Right hindlimb (tissue), 1 donor: ENCODE data around the gene PDE1C.

Experiments used
- DNase-seq: peaks from one replicate; pipeline ENCODE4 v3.0.0-alpha.2; 2018

PDE1C gene

GRCh38 chr7:32074787-32075585 is 4.8 kb upstream of the PDE1C start:
- no peak for DNase-seq

GRCh38 chr7:32073533-32073932 is 3.3 kb upstream of the PDE1C start:
- no peak for DNase-seq

GRCh38 chr7:32072397-32072796 is 2.2 kb upstream of the PDE1C start:
- DNase-seq, result no peak

- DNase-seq, result no peak
Observed at GRCh38 chr7:32071466-32072091, 1.4 kb upstream of the PDE1C start.

- no peak for DNase-seq
Observed at GRCh38 chr7:32070051-32070405, 179 bp downstream of the PDE1C start.

- DNase-seq, result no peak
Observed at GRCh38 chr7:32069116-32069650, 1.0 kb downstream of the PDE1C start.

GRCh38 chr7:32068411-32069101 is 1.7 kb downstream of the PDE1C start:
- DNase-seq, result no peak

GRCh38 chr7:32066441-32066840 is 3.8 kb downstream of the PDE1C start:
- no peak for DNase-seq

- DNase-seq, result no peak
Observed at GRCh38 chr7:32063614-32064013, 6.6 kb downstream of the PDE1C start.

- no peak for DNase-seq
Observed at GRCh38 chr7:32062150-32062549, 8.1 kb downstream of the PDE1C start.

GRCh38 chr7:32061346-32061745 is 8.9 kb downstream of the PDE1C start:
- DNase-seq, result no peak

- no peak for DNase-seq
Observed at GRCh38 chr7:32059289-32060011, 10.8 kb downstream of the PDE1C start.

- DNase-seq, result no peak
Observed at GRCh38 chr7:32058002-32058401, 12.2 kb downstream of the PDE1C start.

- DNase-seq, result no peak
Observed at GRCh38 chr7:32056767-32057166, 13.4 kb downstream of the PDE1C start.

- no peak for DNase-seq
Observed at GRCh38 chr7:32053204-32053603, 17.0 kb downstream of the PDE1C start.

GRCh38 chr7:32051128-32051527 is 19.1 kb downstream of the PDE1C start:
- DNase-seq, result no peak

- DNase-seq, result no peak
Observed at GRCh38 chr7:32049599-32049998, 20.6 kb downstream of the PDE1C start.

GRCh38 chr7:32048970-32049491 is 21.2 kb downstream of the PDE1C start:
- DNase-seq, result no peak

GRCh38 chr7:32047801-32048200 is 22.4 kb downstream of the PDE1C start:
- DNase-seq, result no peak

GRCh38 chr7:32047075-32047474 is 23.1 kb downstream of the PDE1C start:
- no peak for DNase-seq

GRCh38 chr7:32045228-32045627 is 25.0 kb downstream of the PDE1C start:
- no peak for DNase-seq

GRCh38 chr7:32044739-32045138 is 25.5 kb downstream of the PDE1C start:
- no peak for DNase-seq

GRCh38 chr7:32043688-32044087 is 26.5 kb downstream of the PDE1C start:
- DNase-seq, result no peak
